AG04450 (cell line): ENCODE measurements around the gene PCP4. TPM values are rescaled to one million over a fixed set of nuclear protein-coding genes. Genes with fewer than 3 reads are reported as not detected.

ENCODE experiments used
- CTCF ChIA-PET: fragments of 300-600, 350-600 bp; formaldehyde crosslinking; extraction: SDS; loops from one replicate; lab custom pipeline; 2022; ENCODE audit warnings: antibody characterized with exemption, inconsistent platforms; lab: Charles Lee
- POLR2A ChIA-PET: fragments of 350-600 bp; formaldehyde crosslinking; extraction: SDS; loops from one replicate; lab custom pipeline; 2021; ENCODE audit warnings: antibody characterized with exemption, inconsistent platforms; lab: Yijun Ruan, JAX
- DNase-seq: peaks from one replicate; pipeline ENCODE4 v3.0.0-alpha.2; 2011; ENCODE audit warnings: low read depth, low spot score
- H3K27ac ChIP-seq: one replicate; pipeline ENCODE4 v1.5.1; 2012; ENCODE audit warnings: low read depth, low read length, control low read depth
- H3K27me3 ChIP-seq: one replicate; pipeline ENCODE4 v1.6.0; 2012; ENCODE audit warnings: low read length; ENCODE audit not compliant: control insufficient read depth, insufficient read depth
- H3K4me3 ChIP-seq: 2 replicates; pipeline ENCODE4 v1.5.1; 2011; ENCODE audit warnings: mild to moderate bottlenecking, low read depth, low read length, control low read depth
- H3K9me3 ChIP-seq: 2 replicates; pipeline ENCODE4 v1.5.1; 2012; ENCODE audit warnings: low read length; ENCODE audit not compliant: control insufficient read depth, insufficient read depth
- CTCF ChIP-seq: IDR thresholded peaks from 2 replicates; pipeline ENCODE4 v1.5.1; 2011; ENCODE audit warnings: low read depth, low read length, control low read depth, inconsistent platforms
- polyA minus RNA-seq: library from RNA; depleted of rRNA, polyadenylated mRNA; stranded (reverse); fragments of >200 nt; gene quantifications from 2 replicates; pipeline ENCODE4 v1.2.3, GENCODE V29; 2011; rRNA and poly(A)+ RNA removed
- polyA plus RNA-seq: library from polyadenylated mRNA; depleted of rRNA; stranded (reverse); fragments of >200 nt; gene quantifications from 2 replicates; pipeline ENCODE4 v1.2.3, GENCODE V29; 2011; rRNA removed

PCP4 gene
- polyA plus RNA-seq (not detected in 2 replicates), polyA minus RNA-seq (not detected in 2 replicates)

GRCh38 chr21:39867198-39867650, at the start of gene PCP4:
TSS of gene PCP4 (plus strand) at chr21:39867438. CDS start at chr21:39867502, 64 bp downstream.
- CTCF ChIA-PET, result interaction anchor here (0.6 to 2.8 kb wide), 7 partner anchors 8 to 253 kb away, joined by 3 to 13 read pairs (median 4); no protein-coding TSS in a partner anchor
- Histone ChIP-seq H3K4me3 (no peak within 1 kb of the TSS), H3K27me3 (no peaks in the 10 kb centered on the region), H3K27ac (no peak within 1 kb of the TSS), H3K9me3 (peaks cover 22% of the 10 kb centered on the region)
- DNase-seq, result no peak
- POLR2A ChIA-PET, result no interaction called here
- peak; percentile 68 for TF ChIP-seq CTCF

- DNase-seq, result no peak
- ChIA-PET POLR2A (no interaction called here), CTCF (no interaction called here)
- Histone ChIP-seq H3K27ac (no peak overlapping the region), H3K4me3 (no peak overlapping the region), H3K9me3 (peaks cover 3% of the 10 kb centered on the region), H3K27me3 (no peaks in the 10 kb centered on the region)
- no peak for TF ChIP-seq CTCF
These were observed 48.7 kb upstream of the PCP4 start for GRCh38 chr21:39818557-39818956.

- POLR2A ChIA-PET, result no interaction called here
These were observed 45.2 kb upstream of the PCP4 start for GRCh38 chr21:39822042-39822441.

GRCh38 chr21:39825250-39825649, 42.0 kb upstream of the PCP4 start:
- H3K4me3 ChIP-seq, result no peak overlapping the region
- H3K27me3 ChIP-seq, result no peaks in the 10 kb centered on the region
- no peak overlapping the region for H3K27ac ChIP-seq
- POLR2A ChIA-PET, result no interaction called here
- peaks cover 3% of the 10 kb centered on the region for H3K9me3 ChIP-seq
- CTCF ChIA-PET, result no interaction called here
- no peak for TF ChIP-seq CTCF
- DNase-seq, result no peak

More at GRCh38 chr21:39822042-39822441, 45.2 kb upstream of the PCP4 start:
- Histone ChIP-seq H3K27me3 (no peaks in the 10 kb centered on the region), H3K9me3 (peaks cover 3% of the 10 kb centered on the region), H3K4me3 (no peak overlapping the region), H3K27ac (no peak overlapping the region)
- CTCF ChIA-PET, result no interaction called here
- no peak for TF ChIP-seq CTCF
- no peak for DNase-seq

GRCh38 chr21:39834543-39834942, 32.7 kb upstream of the PCP4 start:
- ChIA-PET CTCF (no interaction called here), POLR2A (no interaction called here)
- no peak for DNase-seq
- no peak overlapping the region for H3K4me3 ChIP-seq
- no peak for TF ChIP-seq CTCF
- H3K27me3 ChIP-seq, result no peaks in the 10 kb centered on the region
- H3K27ac ChIP-seq, result no peak overlapping the region
- peaks cover 5% of the 10 kb centered on the region; the same call in 1 of the 2 replicates for H3K9me3 ChIP-seq
